Left lung (tissue), 10 donors: ENCODE data around the gene TFF3. TPM values are rescaled to one million over a fixed set of nuclear protein-coding genes. Genes with fewer than 3 reads are reported as not detected.
A peak's percentile ranks its signal among the peaks of the same experiment; 100 is the strongest.

ENCODE experiments used
- ATAC-seq: fragments of 200-7000 bp; cut with Tn5 transposase; one replicate; pipeline ENCODE4 v1.9.1; 2020; ENCODE audit warnings: moderate library complexity
- DNase-seq, 4 donors: peaks; one replicate each; pipeline ENCODE4 v3.0.0-alpha.2; 2013 to 2020
- H3K27ac ChIP-seq, 2 donors: fragments of 200-600 bp; sonication (generic) in 1 of 2; one replicate each; pipeline versions ENCODE4 v1.5.0 to v1.8.0; 2020 to 2021
- H3K27me3 ChIP-seq, 2 donors: fragments of 200-600 bp; sonication (generic) in 1 of 2; one replicate each; pipeline versions ENCODE4 v1.5.0 to v1.8.0; 2020 to 2021
- H3K36me3 ChIP-seq, 2 donors: fragments of 200-600 bp; sonication (generic) in 1 of 2; one replicate each; pipeline versions ENCODE4 v1.5.0 to v1.8.0; 2020 to 2021
- H3K4me1 ChIP-seq, 2 donors: fragments of 200-600 bp; one replicate each; pipeline ENCODE4 v1.8.0; 2021
- H3K4me3 ChIP-seq, 2 donors: fragments of 200-600 bp; sonication (generic) in 1 of 2; one replicate each; pipeline versions ENCODE4 v1.5.0 to v1.8.0; 2020 to 2021; ENCODE audit warnings: mild to moderate bottlenecking in 1 of 2
- H3K9me3 ChIP-seq, 2 donors: fragments of 200-600 bp; sonication (generic) in 1 of 2; one replicate each; pipeline versions ENCODE4 v1.5.0 to v1.8.0; 2020 to 2021
- intact Hi-C, 2 donors: fragments of 100-400 bp; cut with DNase I; formaldehyde crosslinking; loops; one replicate each; pipeline versions ENCODE4 v1.11.2 to v1.14.2; 2022
- polyA plus RNA-seq, 6 donors: library from polyadenylated mRNA; unstranded; fragments of 120-200 nt; gene quantifications; one replicate each; pipeline ENCODE4 v1.2.1, GENCODE V29; 2013; ENCODE audit not compliant: insufficient read length in 6 of 6
- total RNA-seq, 2 donors: library from RNA; stranded (reverse); fragmentation: NEBNext Ultra II Directional; extraction: Animal tissue kit (Norgen Biotek cat#: 25700); gene quantifications; one replicate each; pipeline ENCODE4 v1.2.1, GENCODE V29; 2021
- TF ChIP-seq, protein P1 (sequence below), 2 donors: fragments of 200-600 bp; sonication (generic) in 1 of 2; IDR thresholded peaks; one replicate each; pipeline versions ENCODE4 v1.5.0 to v1.8.0; 2021; ENCODE audit warnings: antibody characterized with exemption in 2 of 2
- donor health status: DM: no; HTN: yes; CAD: no.
- donor health status: DM: no; HTN: no; CAD: no.

TFF3 gene
- total and polyA plus RNA-seq, 8 donors = 5.5 to 20.0 (median 12.4) TPM

DNA sequence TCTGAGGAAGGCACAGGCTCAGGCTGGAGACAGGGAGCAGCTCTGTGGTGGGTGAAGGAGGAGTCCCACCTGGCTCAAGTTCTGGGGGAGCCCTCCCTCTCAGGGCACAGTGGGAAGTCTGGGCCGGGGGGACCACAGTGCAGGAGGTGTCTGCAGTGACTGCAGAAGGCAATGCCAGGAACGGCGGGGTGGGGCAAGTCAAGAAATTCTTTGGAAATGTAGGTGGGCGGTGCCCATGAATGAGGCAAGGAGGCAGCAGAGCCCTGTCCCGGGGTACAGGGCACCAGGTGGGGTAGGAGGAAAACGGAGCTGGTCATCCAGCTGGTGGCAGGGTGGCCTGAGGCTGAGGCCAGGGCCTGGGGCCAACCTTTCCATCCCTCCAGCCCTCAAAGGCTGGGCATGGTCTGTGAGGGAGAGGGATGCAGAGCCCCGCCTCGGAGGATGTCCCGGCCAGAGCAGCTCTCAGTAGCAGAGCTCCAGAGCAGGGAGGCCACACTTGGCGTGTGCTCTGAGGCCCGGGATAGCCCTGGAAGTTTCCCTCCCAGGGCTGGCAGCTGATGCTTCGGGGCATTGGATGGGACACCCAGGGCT lies 4.7 kb downstream of the TFF3 start:
- no peaks in the 10 kb centered on the region for H3K9me3 ChIP-seq
- H3K27ac ChIP-seq = no peak overlapping the region
- TF ChIP-seq, protein P1, sequence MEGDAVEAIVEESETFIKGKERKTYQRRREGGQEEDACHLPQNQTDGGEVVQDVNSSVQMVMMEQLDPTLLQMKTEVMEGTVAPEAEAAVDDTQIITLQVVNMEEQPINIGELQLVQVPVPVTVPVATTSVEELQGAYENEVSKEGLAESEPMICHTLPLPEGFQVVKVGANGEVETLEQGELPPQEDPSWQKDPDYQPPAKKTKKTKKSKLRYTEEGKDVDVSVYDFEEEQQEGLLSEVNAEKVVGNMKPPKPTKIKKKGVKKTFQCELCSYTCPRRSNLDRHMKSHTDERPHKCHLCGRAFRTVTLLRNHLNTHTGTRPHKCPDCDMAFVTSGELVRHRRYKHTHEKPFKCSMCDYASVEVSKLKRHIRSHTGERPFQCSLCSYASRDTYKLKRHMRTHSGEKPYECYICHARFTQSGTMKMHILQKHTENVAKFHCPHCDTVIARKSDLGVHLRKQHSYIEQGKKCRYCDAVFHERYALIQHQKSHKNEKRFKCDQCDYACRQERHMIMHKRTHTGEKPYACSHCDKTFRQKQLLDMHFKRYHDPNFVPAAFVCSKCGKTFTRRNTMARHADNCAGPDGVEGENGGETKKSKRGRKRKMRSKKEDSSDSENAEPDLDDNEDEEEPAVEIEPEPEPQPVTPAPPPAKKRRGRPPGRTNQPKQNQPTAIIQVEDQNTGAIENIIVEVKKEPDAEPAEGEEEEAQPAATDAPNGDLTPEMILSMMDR (IDR thresholded peaks at IDR 0.05) = no peak
- intact Hi-C loops = no loop called here
- H3K4me1 ChIP-seq = peaks cover 4 to 32% of the 10 kb centered on the region in 2 donors
- ATAC-seq = no peak
- H3K27me3 ChIP-seq = peaks cover 0 to 11% of the 10 kb centered on the region in 2 donors
- H3K36me3 ChIP-seq = no peaks in the 10 kb centered on the region
- no peak overlapping the region for H3K4me3 ChIP-seq
- peak in 1 of 4 donors; percentile 53 for DNase-seq

DNA sequence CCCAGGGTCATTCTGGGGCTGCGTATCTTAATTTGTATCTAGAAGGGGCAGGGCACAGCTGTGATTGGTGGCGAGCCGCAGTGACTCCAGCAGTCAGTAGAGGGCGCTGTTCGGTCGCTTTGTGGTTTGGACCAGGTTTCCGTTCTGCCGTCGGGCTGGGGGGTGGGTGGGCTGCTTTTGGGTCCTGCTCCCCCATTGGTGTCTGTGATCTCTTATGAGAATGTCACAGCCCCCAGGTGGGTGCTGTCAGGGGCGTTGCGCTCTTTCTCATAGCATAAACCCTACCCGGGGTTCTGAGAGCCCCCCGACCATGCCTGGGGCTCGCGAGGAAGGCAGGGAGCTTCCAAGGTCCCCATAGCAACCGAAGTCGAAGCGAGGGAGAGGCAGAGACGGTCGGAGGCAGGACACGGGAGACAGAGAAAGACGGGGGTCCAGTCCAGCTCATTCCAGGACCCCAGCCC lies 5.4 kb downstream of the TFF3 start:
- peaks cover 0 to 11% of the 10 kb centered on the region in 2 donors for H3K27me3 ChIP-seq
- TF ChIP-seq, protein P1 (IDR thresholded peaks at IDR 0.05) = peak; percentile 63 to 79
- intact Hi-C loops = no loop called here
- ATAC-seq (peak; percentile 82), DNase-seq (peak; percentile 37 to 86 (median 58))
- H3K4me3 ChIP-seq = no peak overlapping the region
- no peak overlapping the region for H3K27ac ChIP-seq
- H3K36me3 ChIP-seq = no peaks in the 10 kb centered on the region
- peaks cover 4 to 32% of the 10 kb centered on the region in 2 donors for H3K4me1 ChIP-seq
- no peaks in the 10 kb centered on the region for H3K9me3 ChIP-seq

DNA sequence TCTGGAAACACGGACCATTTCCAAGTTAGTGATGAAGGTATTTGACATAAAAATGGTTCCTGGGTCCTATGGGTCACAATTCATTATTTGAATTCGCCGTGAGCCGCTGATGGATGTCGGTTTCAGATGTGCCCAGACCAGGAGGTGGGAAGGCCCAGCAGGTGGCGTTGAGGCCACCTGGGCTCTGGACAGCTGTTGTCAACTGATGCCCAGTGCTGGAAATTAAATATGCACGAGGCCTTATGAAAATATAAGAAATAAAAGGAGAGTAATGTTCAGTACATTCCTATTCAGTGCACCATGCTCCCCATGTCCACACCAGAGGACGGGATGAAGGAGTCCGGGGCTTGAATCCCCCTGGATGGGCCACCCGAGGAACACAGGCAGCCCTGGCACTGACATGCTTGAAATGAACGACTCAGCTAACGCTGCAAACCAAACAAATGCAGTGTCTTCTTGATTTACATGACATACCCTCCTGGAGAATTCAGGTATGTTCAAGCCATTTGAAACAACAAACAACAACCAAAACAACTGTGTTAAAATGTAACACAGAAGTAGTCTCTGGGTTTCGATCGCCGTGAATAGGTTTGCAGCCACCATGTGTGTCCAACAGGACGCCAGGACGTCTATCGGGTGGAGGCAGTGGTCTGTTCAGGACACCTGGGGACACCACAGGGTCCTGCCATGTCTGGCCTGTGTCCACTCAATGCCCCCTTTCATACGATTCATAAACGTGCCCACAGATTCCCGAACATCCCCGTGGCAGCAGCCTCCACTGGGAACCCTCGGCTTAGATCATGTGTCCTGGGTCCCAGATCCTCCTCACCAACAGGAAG lies 6.1 kb downstream of the TFF3 start:
- Histone ChIP-seq H3K27ac (no peak overlapping the region), H3K4me3 (no peak overlapping the region), H3K27me3 (peaks cover 0 to 11% of the 10 kb centered on the region in 2 donors), H3K9me3 (no peaks in the 10 kb centered on the region), H3K4me1 (peaks cover 4 to 32% of the 10 kb centered on the region in 2 donors), H3K36me3 (no peaks in the 10 kb centered on the region)
- ATAC-seq = no peak
- intact Hi-C loops = no loop called here
- TF ChIP-seq, protein P1 (IDR thresholded peaks at IDR 0.05) = no peak
- DNase-seq = no peak

DNA sequence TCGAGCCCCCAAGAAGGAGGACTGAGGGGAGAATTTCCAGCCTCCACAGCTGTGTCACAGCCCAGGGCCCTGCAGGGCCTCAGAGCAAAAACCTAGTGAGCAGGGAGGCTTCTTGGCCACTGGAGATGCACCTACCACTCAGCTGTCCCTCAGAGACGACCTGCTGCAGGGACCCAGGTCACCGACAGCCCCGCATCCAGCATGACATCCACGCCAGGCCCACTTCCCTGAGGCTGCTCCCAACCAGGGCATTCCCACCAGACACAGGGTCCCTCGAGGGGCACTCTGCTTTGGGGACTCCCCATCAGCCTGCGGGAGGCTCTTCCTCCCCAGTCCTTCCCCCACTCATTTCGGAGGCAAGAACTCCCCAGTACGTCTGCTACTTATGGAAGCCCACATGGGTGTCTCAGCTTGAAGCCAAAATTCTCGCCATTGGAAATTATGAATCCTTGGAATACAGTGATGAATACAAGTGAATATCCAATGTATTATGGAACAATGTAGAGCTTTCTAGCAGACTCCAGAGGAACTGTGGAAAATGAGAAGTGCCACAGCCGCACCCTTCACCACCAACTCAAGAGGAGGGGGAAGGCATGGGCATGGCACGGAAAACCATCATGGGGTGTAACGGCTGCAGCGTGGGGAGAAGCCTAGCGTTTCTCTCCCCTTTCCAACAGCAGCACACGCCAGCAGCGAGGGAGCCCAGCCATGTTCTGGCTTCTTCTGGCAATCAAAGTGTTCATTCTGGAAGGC lies 6.9 kb downstream of the TFF3 start:
- H3K27me3 ChIP-seq = peaks cover 0 to 11% of the 10 kb centered on the region in 2 donors
- no peak overlapping the region for H3K4me3 ChIP-seq
- no peak overlapping the region for H3K27ac ChIP-seq
- intact Hi-C loops = no loop called here
- no peaks in the 10 kb centered on the region for H3K9me3 ChIP-seq
- no peak for DNase-seq
- H3K4me1 ChIP-seq = peaks cover 4 to 25% of the 10 kb centered on the region in 2 donors
- TF ChIP-seq, protein P1 (IDR thresholded peaks at IDR 0.05) = no peak
- no peaks in the 10 kb centered on the region for H3K36me3 ChIP-seq
- peak; percentile 29 for ATAC-seq
